NCI-H2029 treated with DMSO at 0.1 percent for 48 hours (cell line): Measurements from ENCODE around the gene CACNA1H.

Experiments used
- DNase-seq: peaks from one replicate; lab custom pipeline; 2025; lab: John Stamatoyannopoulos, UW

CACNA1H gene

GRCh38 chr16:1143761-1144450 lies 9.0 kb upstream of the CACNA1H start:
- DNase-seq: no peak

- DNase-seq: no peak
These were observed 8.2 kb upstream of the CACNA1H start for GRCh38 chr16:1144476-1145382.

- no peak for DNase-seq
These were observed 7.4 kb upstream of the CACNA1H start for GRCh38 chr16:1145383-1146100.

- DNase-seq: no peak
These were observed 6.5 kb upstream of the CACNA1H start for GRCh38 chr16:1146409-1146808.

GRCh38 chr16:1147027-1147426 lies 5.9 kb upstream of the CACNA1H start:
- no peak for DNase-seq

GRCh38 chr16:1149101-1149636 lies 3.7 kb upstream of the CACNA1H start:
- no peak for DNase-seq

GRCh38 chr16:1150511-1150982 lies 2.4 kb upstream of the CACNA1H start:
- no peak for DNase-seq

GRCh38 chr16:1151424-1152122 lies 1.3 kb upstream of the CACNA1H start:
- DNase-seq: no peak

GRCh38 chr16:1152123-1152638 lies 725 bp upstream of the CACNA1H start:
- no peak for DNase-seq

- no peak for DNase-seq
These were observed 714 bp downstream of the CACNA1H start for GRCh38 chr16:1153480-1154160.

- no peak for DNase-seq
These were observed 1.5 kb downstream of the CACNA1H start for GRCh38 chr16:1154291-1154886.

GRCh38 chr16:1154887-1155331 lies 2.0 kb downstream of the CACNA1H start:
- no peak for DNase-seq

- no peak for DNase-seq
These were observed 2.6 kb downstream of the CACNA1H start for GRCh38 chr16:1155353-1156054.

- no peak for DNase-seq
These were observed 3.4 kb downstream of the CACNA1H start for GRCh38 chr16:1156055-1156982.

GRCh38 chr16:1156983-1157638 lies 4.2 kb downstream of the CACNA1H start:
- DNase-seq: no peak

- no peak for DNase-seq
These were observed 4.9 kb downstream of the CACNA1H start for GRCh38 chr16:1157639-1158455.
